H9 (cell line): ENCODE results near the gene KRT74. TPM values are rescaled to one million over a fixed set of nuclear protein-coding genes. Genes with fewer than 3 reads are reported as not detected.

Experiments used
- DNase-seq: peaks from one replicate; pipeline ENCODE4 v3.0.0-alpha.2; 2017
- H2AFZ ChIP-seq: one replicate; pipeline ENCODE4 v1.6.1; 2013; ENCODE audit warnings: mild to moderate bottlenecking, low read length, control low read depth, moderate library complexity
- H2AK5ac ChIP-seq: 2 replicates; pipeline ENCODE4 v1.6.1; 2013; ENCODE audit warnings: low read length, control low read depth, mixed read lengths; ENCODE audit not compliant: insufficient read length
- H2BK120ac ChIP-seq: one replicate; pipeline ENCODE4 v1.6.1; 2013; ENCODE audit warnings: low read depth, mild to moderate bottlenecking, low read length, control low read depth, inconsistent platforms; ENCODE audit not compliant: poor library complexity, severe bottlenecking
- H2BK12ac ChIP-seq: 2 replicates; pipeline ENCODE4 v1.6.1; 2013; ENCODE audit warnings: low read length, control low read depth, mixed read lengths, low read depth; ENCODE audit not compliant: insufficient read length
- H2BK15ac ChIP-seq: 2 replicates; pipeline ENCODE4 v1.6.1; 2013; ENCODE audit warnings: low read depth, low read length, control low read depth
- H2BK20ac ChIP-seq: one replicate; pipeline ENCODE4 v1.6.1; 2013; ENCODE audit warnings: low read depth, mild to moderate bottlenecking, low read length, control low read depth, inconsistent platforms; ENCODE audit not compliant: poor library complexity, severe bottlenecking
- H2BK5ac ChIP-seq: 2 replicates; pipeline ENCODE4 v1.6.1; 2013; ENCODE audit warnings: low read length, control low read depth, mixed read lengths; ENCODE audit not compliant: insufficient read length
- H3K14ac ChIP-seq: 2 replicates; pipeline ENCODE4 v1.6.1; 2013; ENCODE audit warnings: low read length, control low read depth; ENCODE audit not compliant: insufficient read depth
- H3K18ac ChIP-seq: 2 replicates; pipeline ENCODE4 v1.6.1; 2013; ENCODE audit warnings: low read depth, mild to moderate bottlenecking, mixed read lengths, low read length, control low read depth; ENCODE audit not compliant: insufficient read length
- H3K23ac ChIP-seq: 2 replicates; pipeline ENCODE4 v1.6.1; 2013; ENCODE audit warnings: low read length, control low read depth, mixed read lengths, low read depth; ENCODE audit not compliant: insufficient read length
- H3K23me2 ChIP-seq: 2 replicates; pipeline ENCODE4 v1.6.1; 2013; ENCODE audit warnings: low read depth, mild to moderate bottlenecking, mixed read lengths, low read length, control low read depth; ENCODE audit not compliant: insufficient read length, poor library complexity, severe bottlenecking
- H3K27ac ChIP-seq: 2 replicates; pipeline ENCODE4 v1.5.1; 2013; ENCODE audit warnings: low read length, control low read depth, mixed read lengths, low read depth; ENCODE audit not compliant: insufficient read length
- H3K27me3 ChIP-seq: 2 replicates; pipeline ENCODE4 v1.6.1; 2013; ENCODE audit warnings: low read length, control low read depth, inconsistent platforms; ENCODE audit not compliant: insufficient read depth
- H3K4ac ChIP-seq: 2 replicates; pipeline ENCODE4 v1.6.1; 2013; ENCODE audit warnings: low read depth, mild to moderate bottlenecking, control low read depth, inconsistent platforms, low read length, moderate library complexity
- H3K4me1 ChIP-seq: 2 replicates; pipeline ENCODE4 v1.6.1; 2013; ENCODE audit warnings: low read length, control low read depth, inconsistent platforms; ENCODE audit not compliant: insufficient read depth
- H3K4me2 ChIP-seq: 2 replicates; pipeline ENCODE4 v1.6.1; 2013; ENCODE audit warnings: low read length, control low read depth, mixed read lengths; ENCODE audit not compliant: insufficient read length, insufficient read depth
- H3K56ac ChIP-seq: 2 replicates; pipeline ENCODE4 v1.6.1; 2013; ENCODE audit warnings: low read depth, mild to moderate bottlenecking, mixed read lengths, low read length, control low read depth; ENCODE audit not compliant: insufficient read length
- H3K79me1 ChIP-seq: 2 replicates; pipeline ENCODE4 v1.6.1; 2013; ENCODE audit warnings: low read depth, mild to moderate bottlenecking, moderate library complexity, low read length, control low read depth, inconsistent platforms; ENCODE audit not compliant: insufficient read depth, poor library complexity, severe bottlenecking
- H3K79me2 ChIP-seq: 2 replicates; pipeline ENCODE4 v1.6.1; 2013; ENCODE audit warnings: low read length, control low read depth, inconsistent platforms; ENCODE audit not compliant: insufficient read depth
- H3K9ac ChIP-seq: 2 replicates; pipeline ENCODE4 v1.6.1; 2013; ENCODE audit warnings: low read length, control low read depth, mixed read lengths; ENCODE audit not compliant: insufficient read length; ENCODE audit errors: extremely low read depth
- H3K9me3 ChIP-seq: one replicate; pipeline ENCODE4 v1.6.1; 2013; ENCODE audit warnings: low read depth, low read length, inconsistent platforms; ENCODE audit not compliant: control insufficient read depth
- H3T11ph ChIP-seq: one replicate; pipeline ENCODE4 v1.6.1; 2013; ENCODE audit warnings: mild to moderate bottlenecking, low read length, control low read depth, inconsistent platforms
- H4K20me1 ChIP-seq: one replicate; pipeline ENCODE4 v1.6.1; 2013; ENCODE audit not compliant: control insufficient read depth, insufficient read length, insufficient read depth
- H4K5ac ChIP-seq: 2 replicates; pipeline ENCODE4 v1.6.1; 2013; ENCODE audit warnings: low read depth, mild to moderate bottlenecking, mixed read lengths, low read length, control low read depth; ENCODE audit not compliant: insufficient read length
- H4K8ac ChIP-seq: replicated peaks from 2 replicates; pipeline ENCODE4 v1.6.1; 2013; ENCODE audit warnings: low read length, control low read depth, mixed read lengths, low read depth; ENCODE audit not compliant: insufficient read length
- H4K91ac ChIP-seq: 2 replicates; pipeline ENCODE4 v1.6.1; 2013; ENCODE audit warnings: low read depth, mild to moderate bottlenecking, moderate library complexity, mixed read lengths, low read length, control low read depth; ENCODE audit not compliant: insufficient read length
- H3K27ac Mint-ChIP-seq, 3 experiments: 2 replicates in 2 of 3; 3 replicates in 1 of 3; pipeline ENCODE4 v1.8.0; 2020 to 2021; ENCODE audit warnings: mixed read lengths in 3 of 3, mild to moderate bottlenecking in 1 of 3, moderate library complexity in 1 of 3
- H3K27me3 Mint-ChIP-seq: 2 replicates; pipeline ENCODE4 v1.8.0; 2021; ENCODE audit warnings: low read depth, mild to moderate bottlenecking, moderate library complexity, mixed read lengths
- H3K36me3 Mint-ChIP-seq, 3 experiments: 2 replicates in 2 of 3; 3 replicates in 1 of 3; pipeline ENCODE4 v1.8.0; 2020 to 2021; ENCODE audit warnings: low read depth in 3 of 3, mixed read lengths in 3 of 3; ENCODE audit not compliant: insufficient read depth in 1 of 3
- H3K4me1 Mint-ChIP-seq, 2 experiments: 2 replicates each; pipeline ENCODE4 v1.8.0; 2020; ENCODE audit warnings: mixed read lengths in 2 of 2
- H3K4me3 Mint-ChIP-seq, 2 experiments: 2 replicates in 1 of 2; 3 replicates in 1 of 2; pipeline ENCODE4 v1.8.0; 2020 to 2021; ENCODE audit warnings: mild to moderate bottlenecking in 2 of 2, mixed read lengths in 2 of 2, moderate library complexity in 1 of 2
- H3K9me3 Mint-ChIP-seq, 2 experiments: 2 replicates in 1 of 2; 3 replicates in 1 of 2; pipeline ENCODE4 v1.8.0; 2020; ENCODE audit warnings: mild to moderate bottlenecking in 2 of 2, mixed read lengths in 2 of 2, moderate library complexity in 1 of 2
- WGBS: extraction: QIAGEN DNeasy Blood & Tissue Kit; methylation state at CpG from one replicate; pipeline ENCODE4 v1.1.7; 2013; ENCODE audit warnings: missing lambda C conversion rate, low lambda C conversion rate, mixed read lengths; ENCODE audit not compliant: insufficient read length; ENCODE audit errors: extremely low coverage; 5-methylcytosine and 5-hydroxymethylcytosine counted together
- total RNA-seq: library from RNA; stranded (reverse); gene quantifications from 2 replicates; pipeline ENCODE4 v1.2.1, GENCODE V29; 2021
- TF ChIP-seq, protein P1 (sequence below): fragments of 200-600 bp; sonication (generic); conservative IDR thresholded peaks from 3 replicates; pipeline ENCODE4 v1.8.0; 2021; ENCODE audit warnings: antibody characterized with exemption, mild to moderate bottlenecking

KRT74 gene
- total RNA-seq, 1 experiment from 2014 or later: not detected

DNA sequence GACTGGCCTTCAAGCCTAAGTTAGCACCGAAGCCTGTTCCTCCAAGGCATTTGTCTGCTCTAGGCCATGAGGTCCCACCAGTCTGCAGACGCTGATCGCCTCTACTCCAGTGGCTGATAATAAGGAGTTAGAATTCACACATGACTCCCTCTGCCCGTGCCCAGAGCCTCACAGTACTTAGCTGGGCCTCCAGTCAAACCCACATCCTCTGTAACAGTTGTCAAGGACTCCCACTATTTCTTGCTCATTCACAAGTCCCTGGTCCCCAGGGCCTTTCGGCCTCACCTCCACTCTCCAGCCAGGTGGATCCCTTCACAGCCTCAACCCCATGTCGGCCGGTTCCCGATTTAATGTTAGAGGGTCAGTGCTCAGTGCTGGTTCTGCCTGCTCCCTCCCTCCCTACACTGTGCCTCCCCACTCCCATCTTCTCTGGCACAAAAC lies 47.1 kb downstream of the KRT74 start:
- H3K79me1 ChIP-seq: no peaks in the 10 kb centered on the region
- TF ChIP-seq, protein P1, sequence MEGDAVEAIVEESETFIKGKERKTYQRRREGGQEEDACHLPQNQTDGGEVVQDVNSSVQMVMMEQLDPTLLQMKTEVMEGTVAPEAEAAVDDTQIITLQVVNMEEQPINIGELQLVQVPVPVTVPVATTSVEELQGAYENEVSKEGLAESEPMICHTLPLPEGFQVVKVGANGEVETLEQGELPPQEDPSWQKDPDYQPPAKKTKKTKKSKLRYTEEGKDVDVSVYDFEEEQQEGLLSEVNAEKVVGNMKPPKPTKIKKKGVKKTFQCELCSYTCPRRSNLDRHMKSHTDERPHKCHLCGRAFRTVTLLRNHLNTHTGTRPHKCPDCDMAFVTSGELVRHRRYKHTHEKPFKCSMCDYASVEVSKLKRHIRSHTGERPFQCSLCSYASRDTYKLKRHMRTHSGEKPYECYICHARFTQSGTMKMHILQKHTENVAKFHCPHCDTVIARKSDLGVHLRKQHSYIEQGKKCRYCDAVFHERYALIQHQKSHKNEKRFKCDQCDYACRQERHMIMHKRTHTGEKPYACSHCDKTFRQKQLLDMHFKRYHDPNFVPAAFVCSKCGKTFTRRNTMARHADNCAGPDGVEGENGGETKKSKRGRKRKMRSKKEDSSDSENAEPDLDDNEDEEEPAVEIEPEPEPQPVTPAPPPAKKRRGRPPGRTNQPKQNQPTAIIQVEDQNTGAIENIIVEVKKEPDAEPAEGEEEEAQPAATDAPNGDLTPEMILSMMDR: no peak
- H2BK5ac ChIP-seq: no peak overlapping the region
- no peaks in the 10 kb centered on the region for H3K23me2 ChIP-seq
- no peaks in the 10 kb centered on the region for H4K20me1 ChIP-seq
- H3K9me3 ChIP-seq: no peaks in the 10 kb centered on the region
- H2AFZ ChIP-seq: no peak overlapping the region
- no peak overlapping the region for H2BK120ac ChIP-seq
- no peak overlapping the region for H4K5ac ChIP-seq
- Mint-ChIP-seq H3K4me3 (no peak overlapping the region; a peak in 1 of 5 replicates), H3K27ac (peak overlapping the region in 1 of 3 experiments; percentile 44; a peak in 1 of 7 replicates), H3K27me3 (peaks cover 8% of the 10 kb centered on the region), H3K36me3 (no peaks in the 10 kb centered on the region), H3K9me3 (no peaks in the 10 kb centered on the region), H3K4me1 (peaks cover 9% of the 10 kb centered on the region in 2 experiments)
- H3K79me2 ChIP-seq: no peaks in the 10 kb centered on the region
- no peak overlapping the region for H4K8ac ChIP-seq
- H3K18ac ChIP-seq: no peak overlapping the region
- H2BK12ac ChIP-seq: no peak overlapping the region
- no peak overlapping the region for H3K14ac ChIP-seq
- WGBS: no CpG with 5 or more reads among the region's 8 CpGs
- H3K23ac ChIP-seq: no peak overlapping the region
- H3K56ac ChIP-seq: no peak overlapping the region
- no peak overlapping the region for H2AK5ac ChIP-seq
- H3K27ac ChIP-seq: no peak overlapping the region
- no peaks in the 10 kb centered on the region; the same call in 1 of the 2 replicates for H3K27me3 ChIP-seq
- H4K91ac ChIP-seq: no peak overlapping the region
- H3K4me2 ChIP-seq: no peak overlapping the region
- H3K9ac ChIP-seq: no peak overlapping the region
- no peak overlapping the region for H2BK20ac ChIP-seq
- DNase-seq: peak; percentile 23
- H2BK15ac ChIP-seq: no peak overlapping the region
- no peak overlapping the region for H3T11ph ChIP-seq
- H3K4me1 ChIP-seq: no peaks in the 10 kb centered on the region
- no peak overlapping the region for H3K4ac ChIP-seq
